Fibroblast of the conjunctiva (primary cell): ENCODE measurements around the gene C18orf32.
A peak's percentile ranks its signal among the peaks of the same experiment; 100 is the strongest.
"Not testable (repeated sequence)": the region's sequence is repeated elsewhere in the genome, so short reads cannot be mapped to it uniquely, and the experiment has no call there.

Experiments used
- DNase-seq: peaks from one replicate; pipeline ENCODE4 v3.0.0-alpha.2; 2010; ENCODE audit warnings: low read depth

C18orf32 gene

DNA sequence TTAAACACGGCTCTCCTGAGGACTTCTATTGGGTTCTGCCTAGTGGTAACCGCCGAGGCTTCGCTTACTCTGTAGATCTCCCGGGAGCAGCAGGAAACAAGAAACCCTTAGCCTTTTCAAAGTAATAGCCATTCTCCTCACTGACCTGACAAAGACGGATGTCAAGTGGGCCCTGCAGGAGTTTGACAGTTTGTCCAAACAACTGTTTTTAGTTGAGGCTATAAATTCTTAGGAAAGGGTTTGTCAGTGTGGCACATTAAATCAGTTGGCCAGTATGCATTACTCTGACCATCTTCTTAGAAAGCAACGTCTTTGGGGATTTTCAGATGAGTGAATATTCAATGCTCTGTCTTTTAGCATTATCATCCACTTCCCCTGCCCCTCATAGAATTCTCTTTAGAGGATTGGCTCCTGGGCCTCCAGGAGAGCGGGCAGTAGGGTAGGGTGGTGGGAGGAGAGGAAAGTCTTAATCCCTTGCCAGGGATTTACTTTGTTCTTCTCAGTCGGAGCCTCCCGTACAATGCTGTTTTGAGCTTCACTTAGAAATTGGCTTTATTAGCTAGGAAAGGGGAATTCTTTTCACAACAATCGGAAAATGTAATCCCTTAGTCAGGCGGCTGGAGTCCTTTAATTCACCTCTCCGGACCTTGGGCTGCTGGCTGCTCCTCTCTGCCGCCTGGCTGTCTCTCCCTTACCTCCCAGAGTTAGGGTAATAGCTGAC lies 13.3 kb upstream of the C18orf32 start:
- no peak for DNase-seq

DNA sequence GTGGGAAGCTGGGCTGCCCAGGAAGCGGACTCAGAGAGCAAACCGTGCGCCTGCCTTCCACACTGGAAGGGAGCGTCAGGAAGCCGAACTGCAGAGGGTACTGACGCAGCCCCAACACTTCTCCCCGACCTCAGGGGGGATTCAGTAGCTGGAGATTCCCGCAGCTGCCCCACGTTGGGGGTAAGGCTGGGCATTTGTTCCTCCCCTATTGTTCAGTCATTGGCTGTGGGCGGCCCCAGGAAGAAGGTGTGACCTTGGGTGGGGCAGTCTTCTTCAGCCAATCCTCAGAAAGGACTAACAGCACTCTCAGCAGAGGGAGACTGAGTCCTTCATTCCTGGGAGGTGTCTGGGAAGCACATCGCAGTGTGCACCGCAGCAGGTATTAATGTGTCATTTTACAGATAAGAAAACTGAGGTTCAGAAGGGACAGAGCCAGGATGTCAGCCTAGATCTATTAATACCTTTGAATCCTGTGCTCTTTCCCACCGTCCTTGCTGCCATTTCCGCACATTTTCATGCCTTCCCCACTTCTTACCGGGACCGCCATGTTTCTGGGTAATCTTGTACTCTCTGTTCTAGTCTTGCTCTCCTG lies 12.1 kb upstream of the C18orf32 start:
- DNase-seq = no peak

DNA sequence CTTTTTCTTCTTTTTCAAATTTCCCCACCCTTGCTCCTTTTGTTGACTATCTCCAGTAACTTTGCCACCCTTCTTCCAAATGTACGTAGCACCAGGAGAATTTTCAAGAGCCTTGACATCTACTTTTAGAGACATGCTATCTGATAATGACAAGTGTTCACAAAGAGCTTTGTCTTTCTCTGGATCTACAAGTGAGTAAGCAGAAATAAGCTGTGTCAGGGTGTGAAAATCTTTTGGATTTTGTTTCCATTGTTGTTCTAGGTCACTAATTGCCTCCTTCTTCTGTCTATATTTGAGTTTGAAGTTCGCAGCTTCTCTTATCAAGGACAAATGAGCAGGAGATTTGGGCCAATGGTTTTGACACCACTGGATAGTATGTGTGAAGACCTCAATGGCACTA lies 8.4 kb upstream of the C18orf32 start:
- no peak for DNase-seq

DNA sequence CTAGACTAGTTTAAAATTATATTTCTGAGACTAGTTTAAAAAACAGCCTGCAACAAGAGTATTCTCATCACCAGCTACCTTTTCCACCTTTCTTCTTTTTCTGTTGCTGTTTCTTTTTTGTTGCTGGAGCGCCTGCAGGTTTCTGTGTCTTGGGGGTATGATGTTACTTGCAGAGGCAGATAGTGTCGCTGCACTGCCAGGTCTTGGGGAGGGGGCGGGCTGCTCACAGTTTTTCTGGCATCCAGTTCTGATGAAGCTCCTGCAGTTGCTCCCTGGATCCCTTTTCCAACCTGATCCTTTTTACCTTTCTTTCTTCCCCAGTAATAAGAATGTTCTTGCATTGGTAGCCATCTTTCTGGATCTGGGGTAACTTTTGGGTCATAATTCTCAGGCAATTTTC lies 8.0 kb upstream of the C18orf32 start:
- DNase-seq = no peak

DNA sequence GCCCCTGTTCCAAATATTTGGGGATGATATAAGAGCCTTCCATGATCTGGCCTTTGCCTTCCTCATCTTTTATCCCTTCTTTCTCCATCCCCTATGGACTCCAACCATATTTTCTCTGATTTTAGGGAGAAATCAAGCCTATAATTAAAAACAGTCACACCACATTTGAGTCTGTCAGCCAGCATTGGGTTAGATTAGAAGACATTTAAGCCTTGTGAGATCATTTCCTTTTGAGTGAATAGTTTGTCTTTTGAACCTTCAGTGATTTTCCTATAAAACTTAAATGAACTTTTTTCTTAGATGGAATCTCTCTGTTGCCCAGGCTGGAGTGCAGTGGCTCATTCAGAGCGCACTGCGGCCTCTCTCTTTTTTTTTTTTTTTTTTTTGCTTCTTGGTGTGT lies 7.6 kb upstream of the C18orf32 start:
- no peak for DNase-seq

DNA sequence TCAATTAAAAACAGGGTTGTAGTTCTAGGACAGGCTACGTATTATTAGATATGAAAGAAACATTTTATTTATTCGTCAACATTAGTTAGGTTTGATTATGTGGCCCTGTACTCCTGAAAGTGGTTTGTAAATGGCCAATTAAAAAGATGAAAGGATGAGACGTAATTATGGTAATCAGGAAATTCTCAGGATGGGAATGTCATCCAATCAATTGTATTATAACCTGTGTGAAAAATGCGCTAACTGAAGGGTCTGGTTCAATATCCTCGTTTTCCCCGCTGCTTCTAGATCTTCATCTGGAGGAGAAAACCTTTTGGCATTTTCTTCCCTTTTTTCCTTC lies 5.6 kb upstream of the C18orf32 start:
- no peak for DNase-seq

DNA sequence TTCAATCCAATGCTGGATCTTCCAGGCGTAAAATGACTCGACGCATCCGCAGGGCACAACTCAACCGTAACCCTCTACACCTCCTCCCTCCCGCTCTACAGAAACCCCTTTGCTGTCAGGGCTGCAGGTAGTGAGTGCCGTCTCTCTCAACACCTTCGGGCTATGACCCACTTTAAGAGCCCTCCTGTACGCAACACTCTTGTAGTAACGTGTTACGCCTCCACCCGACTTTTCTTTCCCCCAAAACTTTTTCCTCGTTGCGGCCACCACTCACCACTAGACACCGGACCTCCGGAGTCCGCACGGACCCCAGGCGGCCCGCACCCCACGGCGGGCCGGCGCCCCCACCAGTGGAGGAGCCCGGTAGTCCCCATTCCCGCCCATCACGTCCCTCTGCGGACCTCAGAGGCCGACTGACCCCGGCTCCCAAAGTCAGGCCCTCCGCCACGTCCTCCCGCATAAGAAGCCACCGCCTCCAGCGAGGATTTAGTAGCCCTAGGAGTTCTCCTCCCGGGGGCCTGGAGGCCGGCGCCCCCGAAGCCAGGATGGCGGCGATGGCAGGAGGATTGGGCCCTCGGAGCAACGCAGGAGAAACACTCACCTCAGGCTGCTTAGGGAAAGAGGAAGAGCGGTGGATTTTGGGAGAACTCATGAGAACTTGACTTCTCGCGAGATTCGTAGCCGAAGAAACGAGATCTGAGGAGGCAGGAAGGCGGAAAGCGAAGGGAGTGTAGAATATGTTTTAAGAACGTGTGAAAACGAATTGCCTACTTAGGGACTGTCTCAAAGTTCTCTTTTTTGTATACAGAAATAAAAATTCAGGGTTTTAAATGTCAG lies 5.0 kb upstream of the C18orf32 start, which contains the start of gene RPL17:
Gene RPL17 (minus strand): TSS at position 609 of the 837 bp plus-strand sequence.
- peak; percentile 98 for DNase-seq

DNA sequence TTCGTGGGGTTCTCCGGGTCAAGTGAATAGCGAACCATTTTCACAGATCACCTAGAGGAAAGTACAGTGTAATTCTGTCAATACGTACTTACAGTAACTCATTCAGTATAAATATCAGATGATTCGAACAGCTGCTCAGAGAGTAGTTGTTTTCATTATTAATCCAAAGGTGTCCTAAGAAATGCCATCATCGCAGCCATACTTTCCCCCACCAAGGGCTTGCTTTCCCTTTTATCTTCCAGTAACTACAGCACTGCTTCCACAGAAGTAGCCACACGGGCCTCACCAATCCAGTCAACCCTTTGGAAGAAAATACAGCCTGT lies 4.5 kb upstream of the C18orf32 start:
- no peak for DNase-seq

DNA sequence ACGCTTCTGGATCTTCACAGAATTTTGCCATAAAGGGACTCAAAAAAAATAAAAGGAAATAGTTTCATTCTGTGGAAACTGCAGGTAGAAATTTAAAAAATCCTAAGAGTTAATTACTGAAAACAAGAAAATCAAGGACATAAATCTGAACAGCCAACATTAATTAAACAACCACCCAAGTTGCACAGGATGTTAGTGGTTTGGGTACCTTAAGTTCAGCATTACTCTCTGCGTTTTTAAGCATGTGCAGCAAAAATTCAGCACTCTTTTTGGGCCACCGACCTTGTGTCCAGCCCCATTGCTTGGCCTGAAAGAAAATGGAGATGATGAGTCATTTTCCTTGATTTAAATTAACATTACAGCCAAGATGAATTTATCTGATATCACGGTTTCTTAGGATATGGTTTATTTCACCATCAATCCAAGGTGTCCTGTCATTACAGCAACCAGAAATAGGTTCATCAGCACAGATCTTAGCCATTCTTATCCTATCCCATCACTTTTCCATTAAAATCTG lies 3.3 kb upstream of the C18orf32 start:
- no peak for DNase-seq

DNA sequence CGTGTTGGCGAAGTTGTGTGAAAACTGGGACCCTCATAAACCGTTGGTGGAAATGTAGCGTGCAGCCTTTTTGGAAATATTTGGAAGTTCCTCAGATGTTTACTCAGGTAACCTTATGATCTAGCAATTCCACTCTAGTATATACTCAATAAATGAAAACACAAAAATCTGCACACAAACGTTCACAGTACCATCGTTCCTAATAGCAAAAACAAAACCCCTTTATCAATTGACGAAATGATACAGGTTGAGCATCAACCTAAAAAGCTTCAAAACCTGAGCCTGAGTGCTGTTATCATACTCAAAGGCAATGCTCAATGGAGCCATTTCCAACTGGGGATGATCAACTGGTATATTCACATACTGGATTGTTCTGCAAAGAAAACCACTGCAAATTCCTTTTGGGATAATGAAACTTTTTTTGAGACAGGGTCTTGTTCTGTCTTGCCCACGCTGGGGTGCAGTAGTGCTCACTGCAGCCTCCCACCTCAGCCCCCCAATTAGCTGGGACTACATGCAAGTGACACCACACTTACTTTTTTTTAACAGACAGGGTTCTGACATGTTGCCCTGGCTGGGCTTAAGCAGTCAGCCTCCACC lies 777 bp upstream of the C18orf32 start:
- no peak for DNase-seq

DNA sequence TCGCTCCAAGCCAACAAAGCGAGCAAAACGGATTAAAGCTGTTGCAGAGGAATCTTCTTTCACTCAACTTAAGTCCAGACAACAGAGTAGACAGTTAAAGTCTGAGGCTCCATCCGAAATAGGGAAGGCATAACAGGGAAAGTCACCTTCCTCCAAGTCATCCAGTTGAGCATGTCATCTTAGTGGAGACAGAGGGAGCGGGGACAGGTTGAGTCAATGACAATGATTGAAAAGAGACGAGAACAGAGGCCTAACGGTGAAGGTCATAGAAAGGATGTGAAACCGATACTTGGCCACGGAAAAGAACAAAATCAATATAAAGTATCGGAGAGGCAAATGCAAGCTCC lies 455 bp downstream of the C18orf32 start:
- DNase-seq = no peak

DNA sequence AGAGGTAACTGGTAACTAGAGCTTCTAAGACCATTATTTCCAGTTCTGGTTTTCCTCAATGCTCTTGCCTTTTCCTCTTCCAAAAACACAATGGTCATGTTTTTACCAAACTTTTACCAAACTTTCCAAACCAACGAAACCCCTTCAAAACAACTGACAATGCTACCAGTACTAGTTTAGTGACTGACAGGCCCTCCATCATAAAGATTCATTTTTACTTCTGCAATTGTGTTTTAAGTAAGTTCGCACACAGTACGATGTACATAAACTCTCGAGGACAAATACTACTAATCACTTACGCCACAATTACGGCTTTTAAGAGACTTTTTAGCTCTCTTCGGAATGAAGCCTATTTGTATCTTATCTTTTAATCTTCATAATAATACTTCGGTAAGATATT lies 900 bp downstream of the C18orf32 start:
- no peak for DNase-seq

DNA sequence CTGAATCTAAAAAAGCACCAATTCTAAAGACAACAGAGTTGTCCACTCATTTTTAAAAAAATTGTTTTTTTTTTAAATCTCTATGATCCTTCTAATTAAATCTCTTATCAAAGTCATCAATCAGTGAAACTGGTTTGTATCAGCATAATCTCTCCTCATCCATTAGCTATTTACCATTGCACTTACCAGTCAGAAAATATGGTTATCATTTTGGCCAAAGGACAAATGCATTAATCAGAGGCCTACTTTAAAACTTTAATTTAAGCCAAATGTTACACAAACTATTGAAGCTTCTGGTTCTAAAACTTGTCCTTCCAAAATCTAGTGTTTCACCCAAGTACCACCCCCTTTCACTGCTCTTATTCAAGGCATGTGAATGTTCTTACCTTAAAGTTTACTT lies 3.8 kb downstream of the C18orf32 start:
- no peak for DNase-seq

DNA sequence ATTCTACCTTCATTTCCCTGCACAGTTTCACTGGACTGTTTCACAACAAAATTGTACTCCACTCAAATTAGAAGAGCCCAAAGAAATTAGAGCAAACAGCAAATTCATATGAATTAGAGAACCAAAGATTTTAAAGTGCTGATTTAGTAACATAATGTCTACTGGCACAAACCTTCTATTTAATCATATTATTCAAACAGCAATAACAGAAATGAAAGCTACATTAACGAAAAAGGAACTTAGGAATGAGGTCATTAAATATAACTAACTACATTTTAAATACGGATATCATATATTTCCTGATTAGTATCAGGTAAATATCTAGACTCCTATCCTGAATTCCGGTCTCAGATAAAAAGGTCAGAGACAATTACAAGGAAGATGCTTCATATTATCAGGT lies 5.1 kb downstream of the C18orf32 start:
- no peak for DNase-seq

DNA sequence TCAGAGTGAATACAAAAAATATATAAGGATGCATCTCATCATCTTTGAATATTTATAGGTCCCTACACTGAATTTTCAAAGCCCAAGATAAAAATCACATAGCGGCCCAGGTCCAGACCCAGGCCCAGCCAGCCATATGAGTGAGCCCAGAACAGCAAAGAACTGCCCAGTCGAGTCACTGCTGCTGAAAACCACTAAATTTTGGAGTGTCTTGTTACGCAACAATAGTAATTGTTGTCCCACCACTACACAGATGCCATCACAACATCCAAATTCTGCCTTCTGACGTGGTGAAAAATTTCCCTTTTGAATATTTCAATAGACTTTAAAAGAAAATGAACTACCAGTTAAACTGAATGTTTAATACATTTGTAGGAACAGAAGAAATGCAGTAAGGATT lies 5.7 kb downstream of the C18orf32 start:
- DNase-seq = no peak

DNA sequence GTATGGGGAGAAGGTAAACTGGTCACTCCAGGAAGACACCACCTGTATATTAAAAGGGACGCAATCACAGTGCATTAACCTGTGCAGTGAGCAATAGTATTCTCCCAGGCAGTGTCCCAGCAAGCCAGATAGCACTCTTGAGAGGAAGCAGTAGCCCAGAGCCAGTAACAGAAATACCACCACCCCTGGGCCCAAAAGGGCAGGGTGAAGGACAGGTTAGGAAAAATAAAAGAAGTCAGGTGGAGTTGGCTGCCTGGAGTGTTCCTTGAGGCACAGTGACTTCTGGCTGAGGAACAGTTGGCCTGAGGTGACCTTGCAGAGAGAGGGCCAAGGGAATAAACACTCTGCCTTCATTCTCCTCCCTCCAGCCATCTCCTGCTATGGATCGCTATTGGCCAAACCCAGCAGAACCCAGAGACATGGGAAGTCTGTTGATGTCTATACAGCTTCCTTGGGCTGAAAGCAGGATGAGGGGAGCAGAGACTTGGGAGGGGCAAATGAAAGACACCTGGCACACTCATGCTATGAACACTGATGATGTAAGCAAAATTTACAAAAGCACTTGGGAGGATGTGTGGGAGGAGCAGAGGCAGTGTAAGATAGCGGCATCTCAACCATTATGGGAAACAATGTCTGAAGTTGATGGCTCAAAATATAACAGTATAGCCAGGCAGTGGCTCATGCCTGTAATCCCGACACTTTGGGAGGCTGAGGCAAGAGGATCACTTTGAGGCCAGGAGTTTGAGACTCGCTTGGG lies 7.5 kb downstream of the C18orf32 start:
- no peak for DNase-seq

DNA sequence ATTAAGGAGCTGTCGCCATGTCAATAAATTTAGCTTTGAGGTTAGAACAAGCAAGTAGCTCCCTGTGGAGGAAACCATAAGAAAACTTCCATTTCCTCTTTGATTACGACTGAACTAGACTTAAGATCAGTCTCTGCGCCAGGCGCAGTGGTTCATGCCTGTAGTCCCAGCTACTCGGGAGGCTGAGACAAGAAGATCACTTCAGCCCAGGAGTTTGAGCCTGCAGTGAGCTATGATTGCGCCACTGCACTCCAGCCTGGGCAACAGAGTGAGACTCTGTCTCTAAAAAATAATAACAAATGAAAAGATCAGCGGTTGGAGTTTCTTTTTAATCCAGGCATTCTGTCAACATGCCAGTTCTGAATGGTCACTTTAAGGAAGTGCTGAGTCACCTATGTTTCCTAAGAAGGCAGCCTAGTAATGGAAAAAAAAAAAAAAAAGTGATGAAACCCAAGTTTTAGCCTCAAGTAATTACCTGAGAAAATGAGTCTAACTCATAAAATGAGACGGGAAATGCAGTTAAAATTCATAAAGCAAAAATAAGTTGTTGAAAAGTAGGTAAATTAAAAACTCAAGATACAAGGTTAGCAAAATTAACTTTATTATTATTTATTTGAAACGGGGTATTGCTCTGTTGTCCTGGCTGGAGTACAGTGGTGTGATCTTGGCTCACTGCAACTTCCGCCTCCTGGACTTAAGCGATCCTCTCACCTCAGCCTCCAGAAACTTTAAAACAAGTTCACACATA lies 10.2 kb downstream of the C18orf32 start:
- peak; percentile 59 for DNase-seq

DNA sequence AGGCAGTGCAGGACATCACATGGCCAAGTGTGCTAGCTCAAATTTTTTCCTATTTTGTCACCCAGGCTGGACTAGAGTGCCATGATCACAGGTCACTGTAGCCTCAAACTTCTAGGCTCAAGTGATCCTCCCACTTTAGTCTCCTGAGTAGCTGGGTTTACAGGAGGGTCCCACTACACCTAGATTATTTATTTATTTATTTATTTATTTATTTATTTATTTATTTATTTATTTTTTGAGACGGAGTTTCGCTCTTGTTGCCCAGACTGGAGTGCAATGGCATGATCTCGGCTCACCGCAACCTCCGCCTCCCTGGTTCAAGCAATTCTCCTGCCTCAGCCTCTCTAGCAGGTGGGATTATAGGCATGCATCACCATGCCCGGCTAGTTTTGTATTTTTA lies 12.1 kb downstream of the C18orf32 start:
- not testable (repeated sequence) for DNase-seq

DNA sequence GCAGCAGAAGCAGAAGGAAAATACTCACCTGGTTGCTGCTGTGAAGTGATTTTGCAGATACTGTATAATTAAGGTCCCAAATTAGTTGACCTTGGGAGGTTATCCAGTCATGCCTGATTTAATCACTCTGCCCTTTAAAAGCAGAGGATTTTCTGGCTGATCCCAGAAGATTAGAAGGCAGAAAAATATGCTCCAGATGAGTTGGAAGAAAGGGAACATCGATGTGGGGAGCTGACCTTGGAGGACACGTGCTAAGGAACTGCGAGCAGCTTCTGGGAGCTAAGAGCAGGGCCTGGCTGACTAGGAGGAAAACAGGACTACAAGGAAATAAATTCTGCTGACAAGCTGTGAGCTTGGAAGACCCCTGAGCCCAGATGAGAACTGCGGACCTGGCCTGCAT lies 13.3 kb downstream of the C18orf32 start:
- DNase-seq = no peak

DNA sequence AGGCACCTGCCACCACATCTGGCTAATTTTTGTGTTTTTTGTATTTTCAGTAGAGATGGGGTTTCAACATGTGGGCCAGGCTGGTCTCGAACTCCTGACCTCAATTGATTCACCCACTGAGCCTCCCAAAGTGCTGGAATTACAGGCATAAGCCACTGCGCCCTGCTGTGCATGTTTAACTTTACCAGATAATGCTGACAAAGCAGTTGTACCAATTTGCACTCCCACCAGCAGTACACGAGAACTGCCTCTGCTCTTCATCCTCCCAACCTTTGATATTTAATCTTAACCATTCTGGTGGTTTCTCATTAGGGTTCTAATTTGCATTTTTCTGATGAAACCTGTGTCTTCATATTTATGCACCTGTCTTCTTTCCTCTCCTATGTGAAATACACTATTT lies 14.6 kb downstream of the C18orf32 start:
- DNase-seq = no peak

DNA sequence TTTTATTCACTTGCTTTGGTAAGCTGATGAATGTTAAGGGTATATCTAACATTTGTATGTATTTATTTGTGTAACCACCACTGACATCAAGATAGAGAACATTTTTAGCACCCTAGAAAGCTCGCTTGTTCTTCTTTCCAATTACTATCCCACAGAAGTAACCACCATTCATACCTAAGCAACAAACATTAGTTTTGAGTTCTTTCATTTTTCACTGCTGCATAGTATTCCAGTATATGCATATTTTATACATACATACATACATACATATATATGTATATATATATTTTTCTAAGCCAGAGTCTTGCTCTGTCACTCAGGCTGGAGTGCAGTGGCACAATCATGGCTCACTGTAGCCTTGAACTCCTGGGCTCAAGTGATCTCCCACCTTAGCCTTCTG lies 15.5 kb downstream of the C18orf32 start:
- no peak for DNase-seq
